Chondrocyte (in vitro differentiated cells): ENCODE measurements around the gene NAXD. TPM values are rescaled to one million over a fixed set of nuclear protein-coding genes. Genes with fewer than 3 reads are reported as not detected.
"Not testable (repeated sequence)": the region's sequence is repeated elsewhere in the genome, so short reads cannot be mapped to it uniquely, and the experiment has no call there.

Experiments
- DNase-seq: peaks from one replicate; pipeline ENCODE4 v3.0.0; 2021; ENCODE audit warnings: mixed read lengths, low spot score
- H3K27ac Mint-ChIP-seq: one replicate; pipeline ENCODE4 v1.8.0; 2021; ENCODE audit warnings: mild to moderate bottlenecking, moderate library complexity, mixed read lengths; ENCODE audit not compliant: unreplicated experiment
- H3K27me3 Mint-ChIP-seq: 2 replicates; pipeline ENCODE4 v1.8.0; 2021; ENCODE audit warnings: low read depth, mixed read lengths
- H3K36me3 Mint-ChIP-seq: 2 replicates; pipeline ENCODE4 v1.8.0; 2021; ENCODE audit warnings: low read depth, mixed read lengths
- H3K4me1 Mint-ChIP-seq: 2 replicates; pipeline ENCODE4 v1.8.0; 2021; ENCODE audit warnings: low read depth, mild to moderate bottlenecking, mixed read lengths
- H3K4me3 Mint-ChIP-seq: one replicate; pipeline ENCODE4 v1.8.0; 2021; ENCODE audit warnings: mild to moderate bottlenecking, moderate library complexity, mixed read lengths; ENCODE audit not compliant: unreplicated experiment
- H3K9me3 Mint-ChIP-seq: 2 replicates; pipeline ENCODE4 v1.8.0; 2021; ENCODE audit warnings: low read depth, mixed read lengths
- CTCF ChIP-seq: fragments of 200-600 bp; sonication (generic); IDR thresholded peaks from 2 replicates; pipeline ENCODE4 v1.5.0; 2021; ENCODE audit warnings: antibody characterized with exemption, mild to moderate bottlenecking, moderate library complexity
- total RNA-seq: library from RNA; stranded (reverse); gene quantifications from 3 replicates; pipeline ENCODE4 v1.2.1, GENCODE V29; 2021

NAXD gene
- total RNA-seq, 1 donor from 2014 or later, result 27.1 TPM

GRCh38 chr13:110665491-110666254 lies 50.3 kb downstream of the NAXD start:
- Mint-ChIP-seq H3K36me3 (peaks cover 47% of the 10 kb centered on the region), H3K4me1 (no peaks in the 10 kb centered on the region), H3K27ac (no peak overlapping the region), H3K27me3 (no peaks in the 10 kb centered on the region), H3K9me3 (peaks cover 9% of the 10 kb centered on the region), H3K4me3 (no peak overlapping the region)
- DNase-seq, result peak; percentile 44
- TF ChIP-seq CTCF, result no peak

- Mint-ChIP-seq H3K9me3 (peaks cover 13% of the 10 kb centered on the region), H3K27ac (no peak overlapping the region), H3K4me3 (no peak overlapping the region), H3K4me1 (no peaks in the 10 kb centered on the region), H3K27me3 (no peaks in the 10 kb centered on the region), H3K36me3 (peaks cover 51% of the 10 kb centered on the region)
- DNase-seq, result no peak
- TF ChIP-seq CTCF, result no peak
These were observed 50.8 kb downstream of the NAXD start for GRCh38 chr13:110666255-110666533.

GRCh38 chr13:110669036-110669435 lies 53.7 kb downstream of the NAXD start:
- no peak for DNase-seq
- H3K9me3 Mint-ChIP-seq, result peaks cover 8% of the 10 kb centered on the region
- H3K4me1 Mint-ChIP-seq, result no peaks in the 10 kb centered on the region
- H3K27me3 Mint-ChIP-seq, result no peaks in the 10 kb centered on the region
- no peak overlapping the region for H3K4me3 Mint-ChIP-seq
- TF ChIP-seq CTCF, result no peak
- H3K27ac Mint-ChIP-seq, result no peak overlapping the region
- peaks cover 40% of the 10 kb centered on the region for H3K36me3 Mint-ChIP-seq

GRCh38 chr13:110669814-110670213 lies 54.5 kb downstream of the NAXD start:
- H3K27ac Mint-ChIP-seq, H3K4me3 Mint-ChIP-seq, DNase-seq, H3K27me3 Mint-ChIP-seq, H3K4me1 Mint-ChIP-seq: not testable (repeated sequence)
- peaks cover 40% of the 10 kb centered on the region for H3K36me3 Mint-ChIP-seq
- peaks cover 12% of the 10 kb centered on the region for H3K9me3 Mint-ChIP-seq

GRCh38 chr13:110676595-110677587 lies 61.5 kb downstream of the NAXD start:
- peaks cover 4% of the 10 kb centered on the region for H3K9me3 Mint-ChIP-seq
- H3K4me3 Mint-ChIP-seq, result no peak overlapping the region
- H3K36me3 Mint-ChIP-seq, result peaks cover 44% of the 10 kb centered on the region
- TF ChIP-seq CTCF, result no peak
- no peaks in the 10 kb centered on the region for H3K27me3 Mint-ChIP-seq
- H3K27ac Mint-ChIP-seq, result no peak overlapping the region
- peaks cover 9% of the 10 kb centered on the region for H3K4me1 Mint-ChIP-seq
- DNase-seq, result no peak
